HG03060 (cell line): ENCODE measurements around the gene ATE1.

Source experiments
- ATAC-seq: cut with Tn5 transposase; IDR thresholded peaks from one replicate; pipeline ENCODE4 v1.9.1; 2021; ENCODE audit warnings: low read depth, moderate number of reproducible peaks; ENCODE audit not compliant: unreplicated experiment

Gene ATE1

DNA sequence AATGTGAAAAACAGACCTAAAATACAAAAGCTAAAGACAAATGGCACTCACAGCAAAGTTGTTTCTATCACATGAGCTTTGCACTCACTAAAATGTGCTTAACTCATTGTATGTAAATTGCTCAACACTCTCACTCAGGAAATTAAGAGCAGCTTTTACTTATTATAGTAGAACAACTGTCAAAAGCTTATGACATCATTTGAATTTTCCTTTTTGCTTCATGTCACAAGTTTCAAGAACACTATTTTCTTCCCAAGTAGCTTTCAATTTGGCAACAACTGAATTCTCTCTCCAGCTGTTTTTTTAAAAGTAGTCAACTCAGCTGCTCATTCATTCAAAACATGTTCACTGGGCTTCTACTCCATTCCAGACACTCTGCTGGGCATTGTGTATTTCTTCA lies 46.9 kb downstream of the ATE1 start:
- no peak for ATAC-seq

DNA sequence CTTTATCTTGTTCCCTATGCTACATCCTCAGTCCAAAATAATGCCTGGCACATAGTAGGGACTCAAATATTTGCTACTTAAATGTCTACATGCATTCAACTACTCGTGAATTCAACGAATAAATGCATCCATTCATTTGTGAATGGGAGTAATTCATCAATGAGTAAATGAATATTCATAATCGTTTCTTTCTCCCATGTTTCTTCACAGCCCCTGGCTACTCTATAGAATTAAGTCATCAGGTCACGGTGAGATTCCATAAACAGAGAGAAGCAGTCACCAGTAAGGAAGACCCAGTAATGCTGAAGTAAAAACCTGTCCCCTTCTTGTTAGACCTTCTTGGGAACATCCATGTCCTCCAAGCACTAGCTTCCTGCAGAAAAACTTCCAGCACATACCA lies 48.4 kb downstream of the ATE1 start:
- no peak for ATAC-seq

DNA sequence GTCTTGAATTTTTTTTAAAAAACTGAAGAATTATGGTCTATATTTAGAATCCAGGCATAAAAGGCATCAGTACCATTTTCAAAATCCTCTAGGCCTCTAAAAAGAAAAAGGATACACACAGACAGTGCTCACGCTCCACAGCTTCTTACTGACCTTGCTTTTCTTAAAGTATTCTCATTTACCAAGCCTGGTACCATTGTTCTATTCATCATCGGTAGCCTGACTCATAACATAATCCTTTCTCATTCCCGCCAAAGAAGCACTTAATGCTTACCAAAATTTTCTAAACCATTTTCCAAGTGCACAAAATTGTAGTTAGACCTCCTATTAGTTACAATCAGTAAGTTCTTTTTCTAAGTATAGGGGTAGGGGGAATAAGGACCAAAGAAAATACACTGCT lies 54.6 kb downstream of the ATE1 start:
- ATAC-seq = no peak

DNA sequence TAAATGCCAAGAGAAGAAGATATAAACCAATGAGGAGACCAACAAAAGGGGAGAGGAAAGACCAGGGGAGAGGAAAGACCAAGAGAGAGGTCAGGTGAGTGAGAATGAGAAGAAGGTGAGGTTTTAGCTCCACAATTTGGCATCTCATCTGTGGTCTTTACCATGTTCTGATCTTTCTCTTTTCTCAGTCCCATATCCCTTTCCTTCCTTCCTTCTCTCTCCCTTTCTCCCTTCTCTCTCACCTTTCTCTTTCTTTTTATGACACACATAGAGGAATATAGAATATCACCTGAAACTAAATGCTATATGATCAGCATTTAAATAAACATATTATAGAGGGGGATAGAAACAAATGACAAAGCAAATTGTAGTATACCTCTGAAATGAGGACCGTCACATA lies 57.4 kb downstream of the ATE1 start:
- no peak for ATAC-seq

DNA sequence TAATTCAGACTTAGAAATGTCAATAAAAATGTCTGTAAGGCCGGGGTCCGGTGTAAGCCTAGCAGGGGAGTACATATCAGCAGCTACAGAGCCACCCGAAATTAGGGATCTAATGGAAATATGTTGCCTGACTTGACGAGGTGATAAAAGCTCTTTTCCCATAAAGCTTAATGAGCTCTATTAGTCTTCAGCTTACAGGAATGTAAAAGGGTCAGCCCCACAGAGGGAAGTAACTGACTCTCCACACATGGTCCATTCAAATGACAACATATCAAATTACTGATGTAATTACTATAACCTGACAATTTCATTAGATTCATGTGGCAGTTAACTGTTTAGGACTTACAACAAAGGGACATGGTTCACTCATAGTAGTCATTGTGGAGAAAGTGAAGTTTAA lies 62.3 kb downstream of the ATE1 start:
- ATAC-seq = no peak

DNA sequence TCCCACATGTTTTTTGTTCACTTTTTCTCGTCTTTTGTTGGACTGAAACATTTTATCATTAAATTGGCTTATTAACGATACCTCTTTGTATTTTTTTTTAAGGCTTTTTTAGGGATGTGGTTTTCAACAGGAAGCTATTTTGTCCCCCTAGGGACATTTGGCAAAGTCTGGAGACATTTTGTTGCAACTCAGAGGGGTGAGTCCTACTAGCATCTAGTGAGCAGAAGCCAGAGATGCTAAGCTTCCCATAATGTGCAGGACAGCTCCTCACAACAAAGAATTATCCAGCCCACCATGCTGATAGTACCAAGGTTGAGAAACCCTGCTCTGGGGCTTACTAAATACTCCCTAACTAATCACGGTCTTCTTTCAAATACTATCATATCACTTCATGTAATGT lies 63.2 kb downstream of the ATE1 start:
- ATAC-seq = no peak

DNA sequence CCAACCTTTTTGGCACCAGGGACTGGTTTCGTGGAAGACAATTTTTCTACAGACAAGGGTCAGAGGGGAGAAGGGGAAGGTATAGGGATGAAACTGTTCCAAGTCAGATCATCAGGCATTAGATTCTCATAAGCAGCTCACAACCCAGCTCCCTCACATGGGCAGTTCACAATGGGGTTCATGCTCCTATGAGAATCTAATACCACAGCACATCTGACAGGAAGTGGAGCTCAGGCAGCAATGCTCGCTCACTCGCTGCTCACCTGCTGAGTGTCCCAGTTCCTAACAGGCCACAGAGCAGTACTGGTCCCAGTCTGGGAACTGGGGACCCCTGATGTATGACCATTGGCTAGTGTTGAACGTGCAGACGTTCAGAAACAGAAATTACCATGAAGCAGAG lies 63.7 kb downstream of the ATE1 start:
- no peak for ATAC-seq

DNA sequence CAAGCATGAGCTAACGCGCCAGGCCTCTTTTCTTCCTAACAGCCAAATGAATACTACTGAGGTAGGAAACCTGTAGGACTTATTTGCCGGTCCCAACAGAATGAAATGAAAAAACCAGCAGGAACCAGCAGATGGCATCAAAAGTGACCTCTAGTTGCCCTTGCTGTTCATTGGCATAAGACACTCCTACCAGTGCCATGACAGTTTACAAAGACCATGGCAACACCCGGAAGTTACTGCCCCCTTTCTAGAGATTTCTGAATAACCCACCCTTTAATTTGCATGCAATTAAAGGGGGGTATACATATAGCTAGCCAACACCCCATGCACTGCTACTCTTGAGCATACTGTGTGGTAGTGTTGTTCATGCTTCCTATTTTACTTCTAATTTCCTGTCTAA lies 65.2 kb downstream of the ATE1 start:
- ATAC-seq = no peak

DNA sequence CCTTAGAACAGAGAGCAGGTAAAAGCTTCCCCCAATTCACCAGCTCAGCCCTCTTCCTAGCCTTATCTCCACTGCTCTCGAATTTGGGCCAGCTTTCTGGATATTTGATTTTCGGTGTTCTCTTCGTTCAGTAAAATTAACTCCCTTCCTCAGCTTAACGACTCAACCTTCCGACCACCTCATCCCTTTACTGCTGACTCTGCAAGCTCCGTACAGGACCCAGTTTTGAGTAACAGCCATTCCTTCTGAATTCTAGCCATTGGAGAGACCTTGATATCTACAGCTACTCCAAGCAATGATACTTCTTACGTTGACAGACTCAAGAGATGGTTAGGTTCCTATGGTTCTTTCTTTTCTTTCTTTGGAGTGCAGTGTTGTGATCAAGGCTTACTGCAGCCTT lies 65.8 kb downstream of the ATE1 start:
- ATAC-seq = no peak

DNA sequence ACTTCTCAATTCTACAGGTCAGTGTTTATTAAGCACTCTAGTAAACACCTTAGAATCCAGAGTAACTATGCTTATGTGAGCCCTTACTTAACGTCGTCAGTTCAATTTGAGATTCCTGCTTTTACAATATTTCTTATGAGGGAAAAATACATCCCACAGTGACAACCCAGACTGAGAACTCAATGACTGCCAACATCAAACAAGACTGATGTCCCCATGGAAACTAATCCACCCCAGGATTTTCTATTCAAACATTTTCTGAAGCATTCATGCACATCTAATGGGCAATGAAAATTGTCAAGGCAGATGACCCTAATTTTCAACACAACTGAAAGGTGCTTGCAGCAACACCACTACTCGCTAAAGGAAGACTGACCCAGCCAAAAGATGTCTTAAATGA lies 67.0 kb downstream of the ATE1 start:
- no peak for ATAC-seq

DNA sequence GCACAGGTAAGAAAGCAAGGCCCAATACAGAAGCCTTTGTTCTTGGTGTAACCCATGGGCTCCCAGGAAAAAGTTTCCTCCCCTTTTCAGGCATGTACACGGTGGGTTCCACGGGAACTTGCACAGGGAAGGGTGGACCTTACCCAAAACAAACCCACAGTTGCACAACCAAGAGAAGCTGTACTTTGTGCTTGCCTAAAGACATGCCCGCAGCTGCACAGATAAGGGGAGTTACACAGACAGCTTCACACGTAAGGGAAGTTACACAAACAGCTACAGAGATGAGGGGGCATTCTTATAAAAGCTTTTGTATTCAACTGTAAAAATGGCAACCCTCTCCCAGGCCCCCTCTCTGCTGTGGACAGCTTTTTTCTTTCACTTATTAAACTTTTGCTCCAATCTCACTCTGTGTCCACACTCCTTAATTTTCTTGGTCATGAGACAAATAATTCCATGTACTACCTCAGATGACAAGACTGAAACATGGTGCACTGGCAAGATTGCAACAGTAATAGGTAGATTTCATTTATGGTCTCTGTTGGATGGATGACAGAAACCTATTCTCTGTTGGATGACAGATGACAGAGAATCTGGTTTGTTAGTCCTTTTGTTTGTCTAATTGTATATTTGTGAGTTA lies 72.9 kb downstream of the ATE1 start:
- no peak for ATAC-seq

DNA sequence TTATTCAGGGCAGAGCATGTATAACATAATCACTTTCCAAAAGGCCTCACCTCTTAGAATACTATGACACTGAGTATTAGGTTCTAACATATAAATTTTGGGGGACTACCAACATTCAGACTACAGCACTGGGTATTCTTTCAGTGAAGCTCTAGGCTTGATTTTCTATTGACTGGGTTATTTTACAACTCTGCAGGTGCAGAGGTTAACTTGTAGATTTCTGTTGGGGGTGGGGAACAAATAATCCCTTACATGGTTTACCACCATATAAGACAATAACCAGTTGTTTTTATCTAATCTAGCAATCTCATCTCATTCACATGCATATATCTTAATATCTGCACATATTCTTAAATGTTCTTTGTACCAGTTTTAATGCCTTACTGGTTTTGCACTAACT lies 73.9 kb downstream of the ATE1 start:
- ATAC-seq = no peak

DNA sequence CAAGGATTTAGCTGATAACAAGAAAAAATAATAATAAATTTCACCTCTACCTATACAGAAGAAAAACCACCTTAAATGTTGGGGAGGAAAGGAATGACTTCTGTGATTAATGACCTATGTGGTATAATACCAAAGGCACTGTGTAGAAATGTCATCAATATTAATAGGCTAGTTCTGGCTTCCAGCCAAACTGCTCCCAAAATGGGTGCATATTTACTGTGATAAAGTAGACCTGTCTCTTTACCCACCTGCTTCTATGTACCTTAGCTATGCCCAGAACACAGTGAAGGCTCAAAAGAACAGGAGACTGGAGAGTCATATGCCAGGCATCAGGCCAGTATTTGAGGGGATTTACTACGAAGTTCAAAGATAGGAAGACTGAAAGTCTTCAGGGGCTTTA lies 76.0 kb downstream of the ATE1 start:
- no peak for ATAC-seq

DNA sequence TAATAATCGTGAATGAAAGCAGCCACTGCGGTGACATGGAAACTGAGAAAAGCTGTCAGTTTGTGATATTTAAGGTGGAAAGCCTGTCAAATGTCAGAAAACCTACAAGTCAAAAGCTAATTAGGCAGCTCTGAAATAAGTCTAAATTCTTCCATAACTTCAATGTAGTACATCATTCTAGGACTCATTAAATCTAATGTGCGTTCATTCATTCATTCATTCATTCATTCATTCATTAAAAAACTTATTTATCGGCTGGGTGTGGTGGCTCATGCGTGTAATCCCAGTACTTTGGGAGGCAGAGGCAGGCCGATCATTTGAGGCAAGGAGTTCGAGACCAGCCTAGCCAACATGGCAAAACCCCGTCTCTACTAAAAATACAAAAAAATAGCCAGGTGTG lies 79.7 kb downstream of the ATE1 start:
- no peak for ATAC-seq

DNA sequence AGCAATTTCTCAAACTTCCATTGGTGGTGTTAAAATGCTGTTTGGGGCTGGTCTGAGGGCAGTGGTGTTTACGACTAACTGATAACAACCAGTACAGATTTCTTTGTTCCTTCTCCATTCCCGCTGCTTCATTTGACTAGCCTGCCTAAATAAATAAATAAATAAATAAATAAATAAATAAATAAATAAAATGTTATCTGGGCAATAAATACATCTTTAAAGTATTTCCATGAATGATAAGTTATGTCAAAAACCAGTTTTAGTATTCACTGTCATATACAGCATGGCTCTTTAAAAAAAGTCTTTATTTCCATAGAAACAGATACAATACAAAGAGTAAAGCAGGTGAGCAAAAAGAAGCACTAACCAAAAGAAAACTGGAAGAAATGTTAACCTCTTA lies 81.3 kb downstream of the ATE1 start:
- no peak for ATAC-seq

DNA sequence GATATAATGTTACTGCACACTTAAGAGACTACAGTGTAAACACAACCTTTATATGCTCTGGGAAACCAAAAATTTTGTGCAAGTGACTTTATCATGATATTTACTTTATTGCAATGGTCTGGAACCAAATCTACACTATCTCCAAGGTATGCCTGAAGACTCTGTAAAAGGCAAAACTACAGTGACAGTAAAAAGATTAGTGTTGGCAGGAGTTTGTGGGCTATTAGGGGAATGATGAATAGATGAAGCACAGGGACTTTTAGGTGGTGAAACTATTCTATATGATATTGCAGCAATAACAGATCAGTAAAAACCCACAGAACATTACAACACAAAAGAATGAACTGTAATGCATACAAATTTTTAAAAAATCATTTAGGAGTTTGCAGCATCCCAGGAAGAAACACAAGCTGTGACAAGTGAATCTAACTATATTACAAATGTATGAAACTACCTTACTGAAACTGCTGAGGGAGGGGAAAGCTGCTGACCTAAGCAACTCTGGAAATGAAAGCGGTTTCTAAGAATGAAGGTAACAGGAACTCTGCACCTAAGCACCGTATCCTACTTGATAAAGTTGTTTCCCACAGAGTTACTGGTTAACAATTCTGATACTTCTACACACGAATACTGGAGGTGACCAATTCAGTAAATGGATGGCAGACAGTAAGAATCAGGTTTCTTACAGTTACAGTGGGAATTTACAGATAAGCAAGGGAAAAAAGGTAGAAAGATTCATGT lies 82.6 kb downstream of the ATE1 start:
- no peak for ATAC-seq

DNA sequence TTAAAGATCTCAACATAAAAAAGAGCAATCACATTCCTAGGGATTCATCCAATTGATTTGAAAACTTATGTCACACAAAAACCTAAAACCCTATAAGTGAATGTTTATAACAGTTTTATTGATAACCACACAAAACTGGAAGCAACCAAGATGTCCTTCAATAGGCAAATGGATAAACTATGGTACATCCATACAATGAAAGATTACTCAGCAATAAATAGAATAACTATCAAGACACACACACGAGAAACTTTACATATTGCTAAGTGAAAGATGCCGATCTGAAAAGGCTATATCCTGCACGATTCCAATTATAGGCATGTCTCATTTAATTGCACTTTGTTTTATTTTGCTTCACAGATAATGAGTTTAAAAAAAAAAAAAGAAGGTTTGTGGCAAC lies 83.3 kb downstream of the ATE1 start:
- ATAC-seq = no peak

DNA sequence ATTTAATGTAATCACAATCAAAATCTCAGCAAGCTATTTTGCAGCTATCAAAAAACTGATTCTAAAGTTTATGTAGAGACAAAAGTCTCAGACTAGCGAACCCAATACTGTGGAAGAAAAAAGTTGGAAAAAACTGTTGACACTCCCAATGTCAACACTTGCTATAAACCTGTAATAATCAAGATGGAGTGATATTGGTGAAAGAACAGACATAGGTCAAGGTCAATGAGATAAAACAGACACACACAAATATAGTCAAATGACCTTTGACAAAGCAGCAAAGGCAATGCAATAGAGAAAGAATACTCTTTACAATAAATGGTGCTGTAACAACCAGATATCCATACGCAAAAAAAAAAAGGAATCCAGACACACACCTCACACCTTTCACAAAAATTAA lies 84.5 kb downstream of the ATE1 start:
- no peak for ATAC-seq

DNA sequence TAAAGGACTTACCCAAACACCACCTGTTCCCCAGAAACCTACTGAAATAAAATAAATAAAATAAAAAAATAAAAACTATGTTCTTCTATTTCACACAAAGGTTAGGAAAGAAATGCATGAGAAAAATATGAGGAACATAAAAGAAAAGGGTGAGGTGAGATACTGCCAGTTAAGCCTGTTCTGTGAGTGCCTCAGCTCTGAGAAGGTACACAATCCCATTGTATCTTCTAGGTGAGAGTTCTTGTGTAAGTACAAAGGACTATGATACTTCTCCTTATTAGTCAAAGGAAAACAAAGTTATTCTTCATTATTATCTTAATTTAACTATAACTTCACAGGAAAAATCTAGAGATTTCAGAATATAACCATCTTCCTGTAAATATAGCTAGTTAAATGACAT lies 86.0 kb downstream of the ATE1 start:
- no peak for ATAC-seq

DNA sequence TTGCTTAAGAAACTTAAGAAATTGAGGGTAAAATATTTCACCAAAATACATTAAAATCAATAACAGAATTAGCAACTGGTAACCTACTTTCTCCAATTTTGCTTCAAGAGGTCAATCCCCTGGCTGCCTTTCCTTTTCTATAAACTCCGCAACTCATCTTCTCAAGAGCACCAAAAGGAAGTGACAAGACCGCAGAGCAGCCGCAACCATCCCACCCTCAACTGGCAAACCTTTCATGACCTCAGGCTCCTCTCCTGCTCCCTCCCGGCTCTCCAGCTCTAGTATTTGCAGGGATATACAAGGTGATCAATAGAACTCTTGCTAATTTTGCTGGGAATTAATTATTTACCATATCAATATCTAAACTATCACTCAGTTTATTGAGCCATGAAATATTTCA lies 88.9 kb downstream of the ATE1 start:
- ATAC-seq = no peak

DNA sequence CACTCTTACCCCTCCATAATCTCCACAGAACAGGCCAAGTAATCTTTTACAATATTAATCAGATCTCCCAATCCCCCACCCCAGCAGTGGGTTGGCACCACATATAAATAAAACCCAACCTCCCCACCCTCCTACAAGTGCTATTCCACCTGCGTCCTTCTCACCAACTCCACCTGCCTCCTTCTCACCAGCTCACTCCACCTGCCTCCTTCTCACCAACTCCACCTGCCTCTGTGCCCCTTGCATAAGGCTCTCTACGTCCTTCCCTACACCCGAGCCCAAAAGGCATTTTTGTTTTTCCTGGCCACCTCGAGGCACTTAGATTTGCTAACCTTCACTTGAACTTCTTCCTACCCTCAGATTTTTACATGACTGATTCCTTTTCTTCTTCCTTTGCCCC lies 89.7 kb downstream of the ATE1 start:
- no peak for ATAC-seq

DNA sequence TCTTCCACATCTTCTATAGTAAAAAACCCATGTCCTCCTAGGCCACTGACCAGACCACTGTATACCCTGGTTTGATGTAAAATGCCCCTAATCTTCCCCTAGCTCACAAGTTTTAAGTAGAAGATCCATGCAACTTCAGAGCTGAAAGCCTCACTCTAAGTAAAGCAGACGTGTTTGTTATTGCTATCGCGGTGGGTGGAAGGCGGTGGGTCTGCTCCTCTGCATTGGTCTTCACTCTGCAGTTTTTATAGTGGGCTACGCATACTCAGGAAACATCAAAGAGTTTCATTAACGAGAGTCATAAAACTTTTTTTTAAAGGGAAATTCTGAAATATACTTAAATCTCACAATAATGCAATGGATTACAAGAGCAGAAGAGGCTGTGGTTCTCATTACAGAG lies 91.7 kb downstream of the ATE1 start:
- ATAC-seq = no peak

DNA sequence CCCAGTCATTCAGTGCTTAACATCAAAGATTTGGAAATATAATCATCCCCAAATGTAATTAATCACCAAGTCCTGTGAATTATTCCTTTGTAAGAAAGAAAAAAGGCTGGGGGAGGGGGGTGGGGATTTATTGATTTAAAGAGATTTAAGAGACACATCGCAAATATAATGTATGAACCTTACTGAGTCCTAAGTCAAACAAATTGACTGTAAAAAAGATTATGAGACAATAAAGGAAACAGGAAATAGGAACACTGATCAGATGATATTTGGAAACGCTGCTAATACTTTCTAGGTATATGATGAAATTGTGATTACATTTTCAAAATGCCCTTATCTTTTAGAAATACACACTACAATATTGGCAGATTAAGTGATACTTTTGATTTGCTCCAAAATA lies 92.5 kb downstream of the ATE1 start:
- no peak for ATAC-seq
